GM19468 (cell line): Measurements from ENCODE around the gene BEND5.

Source experiments
- ATAC-seq: cut with Tn5 transposase; IDR thresholded peaks from one replicate; pipeline ENCODE4 v1.9.1; 2021; ENCODE audit warnings: mild to moderate bottlenecking, moderate library complexity, moderate number of reproducible peaks; ENCODE audit not compliant: unreplicated experiment; ENCODE audit errors: extremely low read depth

BEND5 gene

DNA sequence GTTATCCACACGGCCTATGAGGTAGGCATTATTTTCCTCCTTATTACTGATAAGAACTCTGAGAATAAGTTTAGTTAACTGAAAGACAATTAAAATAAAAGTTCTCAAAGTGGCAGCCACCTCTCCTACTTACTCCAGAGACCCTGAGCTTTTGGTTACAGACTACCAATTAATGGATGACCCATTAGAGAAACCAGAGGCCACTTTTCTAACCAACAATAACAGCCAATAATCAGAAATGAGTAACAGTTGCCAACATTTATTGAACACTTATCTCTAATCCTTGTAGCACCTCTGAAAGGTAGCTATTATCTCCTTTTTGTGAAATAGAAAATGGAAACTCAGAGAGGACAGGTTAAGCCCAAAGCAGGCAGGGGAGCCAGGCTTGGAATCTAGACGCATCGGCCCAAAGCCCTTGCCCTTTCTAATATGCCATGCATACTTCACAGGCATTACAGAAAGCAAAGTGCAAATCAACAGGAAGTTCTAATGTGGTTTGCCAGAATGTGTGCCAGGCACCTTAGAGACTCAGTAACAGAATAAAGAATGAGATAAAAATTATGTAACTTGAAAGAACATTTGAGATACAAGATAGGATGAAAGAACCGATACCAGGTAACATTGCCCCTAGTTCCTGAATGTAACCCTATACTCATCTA is 50.0 kb downstream of the BEND5 start:
- no peak for ATAC-seq

DNA sequence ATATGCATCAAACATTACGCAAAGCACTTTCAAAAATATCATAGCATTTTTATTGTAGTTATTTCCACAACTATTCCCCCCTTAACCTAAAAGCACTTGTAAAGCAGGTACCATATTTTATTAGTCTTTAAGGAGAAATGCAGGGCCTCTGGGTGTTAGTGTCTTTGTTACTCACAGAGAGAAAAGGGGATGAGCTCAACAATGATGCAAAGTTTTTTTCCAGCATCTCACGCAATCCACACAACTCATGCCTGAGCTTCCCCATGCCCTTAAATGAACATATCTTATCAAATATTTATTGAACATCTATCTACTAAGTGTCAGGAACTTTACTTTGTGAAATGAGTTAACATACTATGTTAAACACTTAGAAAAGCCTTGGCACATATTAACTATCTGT is 50.6 kb downstream of the BEND5 start:
- ATAC-seq, result no peak

DNA sequence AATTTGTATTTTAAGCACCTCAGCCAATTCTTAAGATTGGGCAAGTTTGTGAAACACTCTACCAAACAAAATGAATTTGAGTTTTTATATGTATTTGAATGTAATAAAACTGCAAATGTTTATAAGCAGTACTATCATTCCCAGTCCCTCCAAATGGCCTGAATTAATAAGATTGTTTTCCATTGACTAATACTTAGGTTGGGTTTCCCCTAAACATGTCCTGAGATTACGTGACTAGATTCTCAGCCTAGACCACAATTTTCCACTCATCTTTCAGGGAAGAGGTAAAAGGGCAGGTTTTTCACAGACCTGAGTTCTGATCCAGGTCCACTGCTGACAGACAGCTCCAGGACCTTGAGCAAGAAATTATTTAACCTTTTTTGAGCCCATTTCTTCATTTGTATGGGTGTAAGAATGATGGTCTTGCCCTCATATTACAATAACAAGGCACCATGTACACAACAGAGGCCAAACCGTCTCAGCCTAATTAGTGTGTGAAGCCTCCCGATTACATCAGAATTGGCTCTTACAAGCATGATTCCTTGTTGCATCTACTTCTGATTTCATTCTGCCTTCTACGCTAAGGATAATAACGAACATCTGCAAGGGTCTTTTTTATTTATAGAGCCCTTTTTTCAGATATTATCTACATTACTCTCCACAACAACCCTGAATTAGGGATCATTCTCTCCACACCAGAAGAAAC is 51.2 kb downstream of the BEND5 start:
- no peak for ATAC-seq

DNA sequence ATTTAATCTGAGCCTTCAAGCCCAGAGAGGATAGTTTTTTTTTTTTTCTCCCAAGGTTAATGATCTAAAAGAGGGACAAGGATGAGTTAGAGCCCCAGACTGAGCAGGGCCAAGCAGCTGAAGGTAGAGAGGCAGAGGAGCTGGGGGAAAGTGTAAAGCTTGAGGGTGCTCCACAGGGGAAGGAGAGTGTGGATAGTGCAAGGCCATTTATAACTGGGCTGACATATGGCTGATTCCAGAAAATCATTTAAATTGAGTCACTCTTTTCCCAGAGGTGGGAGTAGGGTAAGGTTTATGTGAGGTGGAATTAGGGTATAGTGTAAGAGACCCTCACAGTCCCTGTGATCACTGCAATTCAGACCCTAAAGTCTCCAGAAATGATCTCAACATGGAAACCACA is 55.8 kb downstream of the BEND5 start:
- ATAC-seq, result no peak

DNA sequence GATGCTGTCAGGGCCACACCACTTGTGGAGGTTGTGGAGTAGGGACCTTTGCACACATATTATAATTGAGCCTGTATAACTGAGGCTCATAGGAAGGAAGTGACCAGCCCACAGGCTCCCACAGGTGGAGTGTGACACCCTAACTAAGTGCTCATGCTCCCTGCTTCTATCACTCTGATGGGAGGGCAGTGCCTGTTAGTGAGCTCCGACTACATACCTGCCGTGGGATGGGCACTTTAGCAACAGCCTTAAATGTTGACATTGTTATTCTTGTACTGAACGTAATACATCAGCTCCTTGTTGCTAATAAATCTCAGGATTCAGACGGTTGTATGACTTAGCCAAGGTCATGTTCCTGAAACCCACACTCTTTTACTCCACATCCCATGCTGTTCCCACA is 58.0 kb downstream of the BEND5 start:
- no peak for ATAC-seq

DNA sequence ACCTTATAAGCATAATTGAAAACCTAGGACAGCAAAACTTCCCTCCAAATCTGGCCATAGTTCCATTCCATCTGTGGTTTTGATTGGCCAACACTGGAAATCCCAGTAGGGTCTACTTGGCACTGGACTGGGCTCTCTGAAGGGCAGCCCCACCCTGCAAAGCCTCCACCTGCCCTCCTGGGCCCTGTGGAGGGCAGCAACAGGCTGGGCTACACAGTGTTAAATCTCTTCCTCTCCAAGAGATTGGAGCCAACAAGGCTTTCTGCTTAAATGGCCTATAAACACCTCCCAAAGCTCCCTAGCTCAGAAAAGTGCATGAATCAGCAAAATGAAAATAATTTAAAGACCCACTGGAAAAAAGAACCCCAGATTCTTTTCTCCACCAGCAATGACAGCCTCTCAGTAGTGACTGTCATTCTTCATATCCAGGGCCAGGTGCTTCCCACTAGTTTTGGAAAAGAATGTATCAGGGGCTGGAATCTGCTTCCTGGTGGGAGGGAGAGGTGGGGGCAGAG is 58.5 kb downstream of the BEND5 start:
- ATAC-seq, result no peak

DNA sequence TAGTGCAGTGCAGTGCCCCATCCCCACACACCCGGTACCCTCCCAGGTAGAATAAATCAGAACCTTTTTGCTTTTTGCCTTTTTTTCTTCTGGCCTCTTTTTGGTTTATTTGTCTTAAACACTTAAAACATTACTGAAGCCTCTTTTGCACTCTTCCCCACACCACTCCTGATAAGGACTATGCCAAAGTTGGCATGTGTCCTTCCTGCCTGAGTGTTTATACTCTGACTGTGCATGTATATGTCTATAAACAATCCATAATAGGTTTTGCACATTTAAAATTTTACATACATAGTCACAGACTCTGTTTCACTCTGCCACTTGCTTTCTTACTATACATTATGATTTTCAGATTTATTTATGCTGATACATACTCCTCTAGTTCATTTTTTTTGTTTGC is 59.6 kb downstream of the BEND5 start:
- ATAC-seq, result no peak

DNA sequence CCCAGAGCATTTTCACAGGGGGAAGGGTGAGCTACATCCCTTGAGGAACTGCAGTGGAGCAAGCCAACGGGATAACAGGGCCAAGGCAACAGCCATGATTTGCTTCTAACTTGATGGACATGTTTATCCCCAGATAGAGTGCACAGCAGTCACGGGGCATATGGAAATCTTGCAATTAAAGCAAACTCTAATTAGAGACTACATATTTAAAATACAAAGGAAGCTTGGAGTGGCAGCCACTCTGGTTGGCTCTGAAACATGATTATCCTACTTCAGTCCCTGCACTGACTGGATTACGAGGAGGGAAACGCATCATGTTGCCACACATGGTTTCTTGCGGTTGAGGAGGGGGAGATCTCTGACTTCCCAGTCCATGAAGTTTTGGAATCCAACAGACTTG is 60.8 kb downstream of the BEND5 start:
- ATAC-seq, result no peak

DNA sequence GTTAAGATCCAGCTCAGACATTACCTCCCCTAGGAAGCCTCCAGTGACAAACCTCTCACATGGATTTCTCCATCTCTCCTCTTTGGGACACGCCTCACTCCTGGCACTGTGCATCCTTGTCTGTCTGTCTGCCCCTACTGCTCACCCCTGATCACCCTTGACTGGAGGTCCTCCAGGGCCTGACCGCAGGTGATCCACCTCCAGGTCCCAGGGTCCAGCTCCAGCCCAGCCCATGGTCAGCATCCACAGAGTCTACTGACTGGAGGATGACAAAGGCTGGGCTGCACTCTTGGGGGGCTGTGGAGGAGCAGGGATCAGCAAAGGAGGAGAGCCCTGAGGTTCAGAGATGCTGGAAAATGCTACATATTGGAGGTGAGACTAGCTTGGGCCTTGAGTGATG is 65.8 kb downstream of the BEND5 start:
- no peak for ATAC-seq

DNA sequence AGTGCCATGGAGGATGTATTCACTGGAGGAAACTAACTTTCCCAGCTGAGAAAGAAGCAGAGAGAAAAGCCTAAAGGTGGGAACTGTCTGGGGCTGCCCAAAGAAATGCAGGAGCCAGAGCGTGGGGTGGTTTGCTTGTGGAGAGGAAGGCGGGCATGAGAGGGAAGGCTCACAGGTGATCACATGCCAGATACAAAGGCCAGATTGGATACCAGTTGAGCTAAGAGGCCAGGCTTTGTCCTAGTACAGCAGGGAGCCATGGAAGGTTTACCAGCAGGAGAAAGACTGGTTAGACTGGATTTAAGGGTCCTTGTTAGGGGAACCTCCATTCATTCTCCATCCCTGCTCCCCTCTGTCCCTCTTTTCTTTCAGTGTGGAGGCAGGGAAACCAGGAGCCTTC is 66.4 kb downstream of the BEND5 start:
- no peak for ATAC-seq

DNA sequence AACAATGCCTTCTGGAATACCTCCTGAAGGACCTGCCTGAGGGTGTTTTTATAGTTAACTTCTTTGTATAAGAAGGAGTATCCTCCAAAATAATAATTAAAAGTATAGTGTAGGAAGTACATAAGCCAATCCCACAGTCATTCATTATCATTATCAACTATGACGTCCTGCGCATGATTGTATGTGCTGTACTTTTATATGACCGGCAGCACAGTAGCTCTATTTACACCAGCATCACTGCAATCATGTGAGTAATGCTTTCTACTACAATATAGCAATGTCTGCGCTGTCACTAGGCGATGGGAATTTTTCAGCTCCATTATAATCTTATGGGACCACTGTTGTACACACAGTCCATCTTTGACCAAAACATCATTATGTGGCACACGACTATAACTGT is 72.0 kb downstream of the BEND5 start:
- ATAC-seq, result no peak

DNA sequence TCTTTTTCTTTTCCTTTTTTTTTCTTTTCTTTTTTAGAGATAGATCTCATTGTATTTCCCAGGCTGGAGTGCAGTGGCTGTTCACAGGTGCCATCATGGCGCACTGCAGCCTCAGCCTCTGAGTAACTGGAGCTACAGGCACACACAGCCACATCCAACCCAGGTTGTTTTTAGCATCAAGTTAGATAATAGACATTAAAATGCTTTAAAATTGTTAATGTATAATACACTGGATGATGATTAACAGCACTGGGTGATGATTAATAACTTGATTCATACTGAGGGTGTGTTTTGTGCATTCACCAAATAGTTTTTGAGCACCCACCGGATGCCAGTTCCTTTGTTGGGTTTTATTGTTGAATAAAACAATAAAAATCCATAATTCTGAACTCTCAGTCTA is 75.2 kb downstream of the BEND5 start:
- ATAC-seq, result no peak

DNA sequence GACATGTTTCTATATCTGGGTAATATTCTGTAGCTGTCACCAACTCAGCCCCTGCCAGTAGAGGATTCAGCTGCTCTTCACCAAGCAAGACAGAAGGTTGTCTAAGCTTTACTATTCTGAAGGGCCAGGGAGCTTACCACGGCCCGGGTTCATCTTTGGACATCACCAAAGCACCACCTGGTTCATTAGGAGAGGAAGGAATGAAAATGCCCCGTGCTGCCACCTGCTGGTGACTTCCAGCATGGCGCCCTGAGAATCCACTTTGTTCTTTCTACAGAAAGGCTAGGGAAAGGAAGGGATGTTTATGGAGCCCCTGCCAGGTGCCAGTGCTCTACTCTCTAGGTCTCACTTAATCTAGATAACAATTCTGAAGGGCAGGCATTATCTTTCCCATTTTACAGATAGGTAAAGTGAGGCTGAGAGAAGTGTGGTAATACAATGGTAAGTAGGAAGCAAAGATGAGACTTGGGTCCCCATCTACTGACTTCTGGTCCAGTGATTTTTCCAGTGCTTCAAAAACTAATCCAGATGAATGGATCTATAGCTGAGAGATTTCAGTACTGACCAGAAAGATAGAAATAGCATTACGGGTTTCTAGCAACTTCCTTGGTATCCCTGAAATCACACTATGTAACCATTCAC is 79.5 kb downstream of the BEND5 start:
- ATAC-seq, result no peak

DNA sequence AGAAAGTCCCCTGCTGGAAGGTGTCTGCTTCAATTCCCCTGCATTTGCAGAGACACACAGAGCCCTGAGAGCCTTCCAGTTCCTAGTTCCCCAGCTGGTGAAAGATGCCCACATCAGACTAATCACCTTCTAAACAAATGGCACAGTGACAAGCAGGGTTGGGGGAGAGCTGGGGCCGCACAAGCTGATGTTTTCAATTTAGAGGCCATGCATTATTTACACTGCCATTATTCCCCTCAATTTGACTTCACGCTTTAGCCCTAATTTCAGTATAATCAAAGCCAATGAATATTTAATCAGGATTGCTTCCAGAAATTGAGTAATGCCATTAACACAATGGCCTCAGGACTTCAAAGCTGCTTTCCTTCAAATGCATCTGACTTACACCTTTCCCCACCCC is 81.5 kb downstream of the BEND5 start:
- no peak for ATAC-seq

DNA sequence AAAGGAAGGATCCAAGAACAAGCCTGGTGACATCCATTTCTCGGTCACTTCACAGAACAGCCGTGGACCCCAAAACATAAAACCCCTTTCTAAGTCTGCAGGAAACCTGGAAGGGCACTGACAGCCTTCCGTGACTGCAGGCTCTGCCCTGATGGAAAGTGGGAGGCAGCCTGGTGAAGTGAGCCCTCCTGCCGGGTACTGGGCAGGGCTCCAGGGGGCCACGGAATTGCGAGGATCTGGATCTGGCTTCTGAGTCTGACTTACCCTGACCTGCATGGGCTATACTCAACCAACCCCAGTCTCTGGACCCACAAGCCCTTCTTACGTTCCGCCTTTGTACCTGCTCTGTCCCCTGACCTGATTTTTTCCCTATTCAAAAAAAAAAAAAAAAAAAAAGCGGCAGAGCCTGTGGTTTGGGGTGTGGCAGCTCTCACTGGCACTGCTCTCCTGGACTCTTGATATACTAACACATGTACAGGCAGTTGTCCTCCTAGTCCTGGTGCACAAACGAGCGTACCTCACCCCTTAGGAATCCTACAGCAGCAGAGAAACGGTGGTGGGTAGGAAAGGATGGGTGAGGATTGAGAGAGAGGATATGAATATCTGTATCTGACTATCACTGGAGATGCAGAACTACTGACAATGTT is 82.9 kb downstream of the BEND5 start:
- no peak for ATAC-seq

DNA sequence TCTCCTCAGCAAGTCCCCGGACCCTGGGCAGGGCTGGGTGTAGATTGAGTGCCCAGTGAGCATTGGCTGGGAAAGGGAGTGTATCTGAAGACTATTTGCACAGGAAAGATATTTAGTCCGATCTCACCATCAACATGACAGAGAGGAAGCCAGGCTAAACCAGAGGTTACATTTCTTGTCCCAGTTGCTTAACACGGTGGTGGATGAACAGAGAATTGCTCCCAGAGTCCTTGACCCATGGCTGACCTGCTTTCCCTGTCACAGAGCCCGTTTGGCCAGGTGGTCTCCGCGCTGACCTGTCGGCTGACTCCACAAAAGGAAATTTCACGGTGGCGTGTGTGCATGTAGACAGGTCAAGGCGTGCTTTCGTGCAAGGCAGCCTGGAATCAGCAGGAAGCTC is 83.5 kb downstream of the BEND5 start:
- no peak for ATAC-seq

DNA sequence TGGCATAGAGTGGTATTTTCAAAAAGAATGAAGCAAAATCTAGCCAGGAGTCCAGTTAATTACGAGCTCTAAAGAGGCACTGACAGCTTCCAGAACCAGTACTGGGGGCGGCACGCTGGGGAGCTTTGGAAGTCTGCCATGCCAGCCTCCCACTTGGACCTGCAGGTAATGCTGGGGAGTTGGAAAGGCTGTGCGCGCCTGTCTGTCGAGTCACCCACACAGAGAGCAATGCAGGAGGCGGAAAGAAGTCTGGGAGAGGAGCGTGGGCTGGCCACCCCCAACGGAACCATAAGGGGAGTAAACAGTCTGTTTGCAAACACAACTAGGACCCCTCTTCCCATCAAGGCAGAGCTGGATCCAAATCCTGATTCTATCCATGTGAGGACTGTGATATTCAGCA is 84.5 kb downstream of the BEND5 start:
- no peak for ATAC-seq

DNA sequence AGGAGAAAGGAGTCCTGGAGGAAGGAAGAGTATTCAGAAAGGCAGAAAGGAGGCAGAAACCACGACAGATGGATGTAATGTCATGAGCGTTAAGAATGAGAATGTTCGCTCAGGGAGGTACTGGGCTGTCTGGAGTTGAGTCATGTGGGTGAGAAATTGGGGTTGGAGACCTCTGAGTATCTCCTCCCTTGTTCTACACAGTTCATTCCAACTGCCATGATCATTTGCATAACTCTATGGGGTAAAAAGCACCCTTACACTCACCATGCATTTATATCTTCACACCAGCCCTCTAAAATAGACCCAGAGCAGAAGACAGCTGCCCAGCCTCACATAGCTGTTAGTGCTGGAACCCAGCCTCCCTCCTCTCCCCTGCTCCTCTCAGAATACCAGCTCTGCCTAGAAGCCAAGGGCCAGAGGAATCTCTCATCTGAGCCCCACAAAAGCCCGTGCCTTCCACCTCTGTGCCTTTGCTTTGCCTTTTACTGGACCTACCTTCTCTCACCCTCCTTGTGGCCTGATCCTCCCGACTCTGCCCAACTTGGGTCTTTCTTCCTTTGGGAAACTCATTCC is 85.2 kb downstream of the BEND5 start:
- ATAC-seq, result no peak

DNA sequence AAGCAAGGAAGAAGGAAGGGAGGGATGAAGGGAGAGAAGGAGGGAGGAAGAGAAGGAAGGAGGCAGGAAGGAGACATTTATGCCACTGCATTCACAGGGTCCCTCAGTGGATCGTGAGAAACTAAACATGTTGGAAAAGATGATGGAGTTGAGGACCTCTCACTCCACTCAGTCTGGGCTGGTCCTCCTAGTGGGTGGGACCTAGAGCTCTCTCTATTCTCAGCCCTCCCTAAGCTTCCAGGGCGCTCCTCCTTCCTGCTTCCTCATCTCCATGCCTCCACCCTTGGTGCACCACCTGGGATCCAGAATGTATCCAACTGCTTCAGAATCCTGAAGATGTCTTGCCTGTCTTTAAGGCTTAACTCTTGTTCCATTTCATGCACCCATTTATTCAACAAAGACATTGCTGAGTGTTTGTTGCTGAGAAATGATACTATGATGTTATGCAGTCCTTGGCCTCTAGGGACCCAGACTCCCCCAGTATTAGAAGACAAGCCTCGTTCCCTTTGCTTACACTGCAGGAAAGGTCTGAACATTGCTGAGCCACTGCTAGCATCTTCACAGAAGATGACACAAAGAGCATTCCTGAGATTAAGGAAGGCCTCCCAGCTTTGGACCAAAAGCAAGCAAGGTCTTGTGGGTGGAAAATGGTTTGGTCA is 88.5 kb downstream of the BEND5 start:
- peak; percentile 70 for ATAC-seq
